NT2/D1 (cell line): ENCODE results near the gene PSMA6.

Experiments used
- DNase-seq: peaks from one replicate; pipeline ENCODE4 v3.0.0-alpha.2; 2011; ENCODE audit warnings: low read depth, low spot score
- H3K27me3 ChIP-seq: 2 replicates; pipeline ENCODE4 v1.6.0; 2011; ENCODE audit warnings: mild to moderate bottlenecking; ENCODE audit not compliant: insufficient read length, insufficient read depth
- H3K36me3 ChIP-seq: 2 replicates; pipeline ENCODE4 v1.6.1; 2011; ENCODE audit warnings: mild to moderate bottlenecking, low read length, mixed read lengths; ENCODE audit not compliant: insufficient read depth, insufficient read length
- H3K4me1 ChIP-seq: 2 replicates; pipeline ENCODE4 v1.5.1; 2011; ENCODE audit not compliant: insufficient read depth, insufficient read length
- H3K4me3 ChIP-seq: 2 replicates; pipeline ENCODE4 v1.5.1; 2011; ENCODE audit warnings: low read depth; ENCODE audit not compliant: insufficient read length
- H3K9ac ChIP-seq: 2 replicates; pipeline ENCODE4 v1.6.0; 2011; ENCODE audit warnings: low read depth; ENCODE audit not compliant: insufficient read length
- H3K9me3 ChIP-seq: 2 replicates; pipeline ENCODE4 v1.5.1; 2011; ENCODE audit warnings: mild to moderate bottlenecking, low read length; ENCODE audit not compliant: insufficient read depth
- SUZ12 ChIP-seq: IDR thresholded peaks from 2 replicates; pipeline ENCODE4 v1.6.1; 2011; ENCODE audit not compliant: insufficient read length, insufficient read depth; ENCODE audit errors: extremely low read depth
- YY1 ChIP-seq: IDR thresholded peaks from 2 replicates; pipeline ENCODE4 v1.6.1; 2011; ENCODE audit not compliant: insufficient read length, insufficient read depth
- ZNF274 ChIP-seq: IDR thresholded peaks from 2 replicates; pipeline ENCODE4 v1.6.1; 2011; ENCODE audit warnings: mild to moderate bottlenecking, low read depth, low read length

PSMA6 gene

GRCh38 chr14:35366521-35366976 is 74.4 kb downstream of the PSMA6 start:
- Histone ChIP-seq H3K9me3 (peaks cover 10% of the 10 kb centered on the region; the same call in 1 of the 2 replicates), H3K9ac (no peak overlapping the region), H3K4me1 (peaks cover 8% of the 10 kb centered on the region), H3K4me3 (no peak overlapping the region), H3K27me3 (no peaks in the 10 kb centered on the region), H3K36me3 (no peaks in the 10 kb centered on the region)
- TF ChIP-seq SUZ12 (no peak), YY1 (no peak), ZNF274 (no peak)
- DNase-seq, result no peak

GRCh38 chr14:35367056-35367372 is 74.8 kb downstream of the PSMA6 start:
- Histone ChIP-seq H3K4me3 (no peak overlapping the region), H3K36me3 (no peaks in the 10 kb centered on the region), H3K27me3 (no peaks in the 10 kb centered on the region), H3K9ac (peak overlapping the region; percentile 61), H3K9me3 (peaks cover 10% of the 10 kb centered on the region; the same call in 1 of the 2 replicates), H3K4me1 (peaks cover 8% of the 10 kb centered on the region)
- TF ChIP-seq SUZ12, result no peak
- no peak for DNase-seq
